GM18520 (cell line): ENCODE measurements around the gene CALR3.
A peak's percentile ranks its signal among the peaks of the same experiment; 100 is the strongest.
"Not testable (repeated sequence)": the region's sequence is repeated elsewhere in the genome, so short reads cannot be mapped to it uniquely, and the experiment has no call there.

ENCODE experiments used
- ATAC-seq: cut with Tn5 transposase; IDR thresholded peaks from one replicate; pipeline ENCODE4 v1.9.1; 2021; ENCODE audit not compliant: unreplicated experiment

CALR3 gene

GRCh38 chr19:16458391-16459341 lies 37.3 kb downstream of the CALR3 start:
- ATAC-seq: no peak

GRCh38 chr19:16457954-16458331 lies 38.0 kb downstream of the CALR3 start:
- no peak for ATAC-seq

- ATAC-seq: no peak
These were observed 38.6 kb downstream of the CALR3 start for GRCh38 chr19:16457195-16457953.

GRCh38 chr19:16456652-16457194 lies 39.2 kb downstream of the CALR3 start:
- ATAC-seq: no peak

GRCh38 chr19:16455489-16455888 lies 40.5 kb downstream of the CALR3 start:
- no peak for ATAC-seq

GRCh38 chr19:16454351-16454918 lies 41.5 kb downstream of the CALR3 start:
- ATAC-seq: no peak

- ATAC-seq: no peak
These were observed 43.6 kb downstream of the CALR3 start for GRCh38 chr19:16452325-16452724.

GRCh38 chr19:16449330-16449961 lies 46.5 kb downstream of the CALR3 start:
- peak; percentile 45 for ATAC-seq

GRCh38 chr19:16448872-16449271 lies 47.1 kb downstream of the CALR3 start:
- not testable (repeated sequence) for ATAC-seq

GRCh38 chr19:16446724-16447368 lies 49.1 kb downstream of the CALR3 start:
- peak; percentile 25 for ATAC-seq

GRCh38 chr19:16446108-16446723 lies 49.8 kb downstream of the CALR3 start:
- no peak for ATAC-seq

- no peak for ATAC-seq
These were observed 50.5 kb downstream of the CALR3 start for GRCh38 chr19:16445238-16446107.

- no peak for ATAC-seq
These were observed 51.7 kb downstream of the CALR3 start for GRCh38 chr19:16444269-16444600.

- no peak for ATAC-seq
These were observed 53.3 kb downstream of the CALR3 start for GRCh38 chr19:16442386-16443276.

- no peak for ATAC-seq
These were observed 54.3 kb downstream of the CALR3 start for GRCh38 chr19:16441661-16442162.

- ATAC-seq: no peak
These were observed 59.1 kb downstream of the CALR3 start for GRCh38 chr19:16436780-16437332.

- ATAC-seq: no peak
These were observed 59.8 kb downstream of the CALR3 start for GRCh38 chr19:16435999-16436650.
